Fibroblast of lung (primary cell): ENCODE data around the gene ELP4.
"Not testable (repeated sequence)": the region's sequence is repeated elsewhere in the genome, so short reads cannot be mapped to it uniquely, and the experiment has no call there.

Experiments
- CTCF ChIP-seq, 2 donors: IDR thresholded peaks in 1 of 2; conservative IDR thresholded peaks in 1 of 2; 1 replicate in 1 of 2; 2 replicates in 1 of 2; pipeline ENCODE4 v1.5.1; 2011 to 2012; ENCODE audit warnings: low read length in 2 of 2, control low read depth in 1 of 2, inconsistent platforms in 1 of 2, low read depth in 1 of 2, mild to moderate bottlenecking in 1 of 2
- EZH2 ChIP-seq: IDR thresholded peaks from 2 replicates; pipeline ENCODE4 v1.5.1; 2012; ENCODE audit warnings: low read length, control low read depth, mild to moderate bottlenecking; ENCODE audit errors: missing control alignments

DNA sequence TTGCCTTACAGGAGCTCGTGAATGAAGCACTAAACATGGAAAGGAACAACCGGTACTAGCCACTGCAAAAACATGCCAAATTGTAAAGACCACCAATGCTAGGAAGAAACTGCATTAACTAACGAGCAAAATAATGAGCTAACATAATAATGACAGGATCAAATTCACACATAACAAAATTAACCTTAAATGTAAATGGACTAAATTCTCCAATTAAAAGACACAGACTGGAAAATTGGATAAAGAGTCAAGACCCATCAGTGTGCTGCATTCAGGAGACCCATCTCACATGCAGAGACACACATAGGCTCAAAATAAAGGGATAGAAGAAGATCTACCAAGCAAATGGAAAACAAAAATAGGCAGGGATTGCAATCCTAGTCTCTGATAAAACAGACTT lies 66.2 kb downstream of the ELP4 start:
- TF ChIP-seq CTCF (conservative IDR thresholded peaks at IDR 0.05 in 1 of 2, IDR thresholded peaks at IDR 0.05 in 1 of 2; ENCODE audit: low read depth in 1 of 2, low read length in 2 of 2); EZH2: not testable (repeated sequence)
